ENCODE results near the gene CUL4B.

CUL4B gene

DNA sequence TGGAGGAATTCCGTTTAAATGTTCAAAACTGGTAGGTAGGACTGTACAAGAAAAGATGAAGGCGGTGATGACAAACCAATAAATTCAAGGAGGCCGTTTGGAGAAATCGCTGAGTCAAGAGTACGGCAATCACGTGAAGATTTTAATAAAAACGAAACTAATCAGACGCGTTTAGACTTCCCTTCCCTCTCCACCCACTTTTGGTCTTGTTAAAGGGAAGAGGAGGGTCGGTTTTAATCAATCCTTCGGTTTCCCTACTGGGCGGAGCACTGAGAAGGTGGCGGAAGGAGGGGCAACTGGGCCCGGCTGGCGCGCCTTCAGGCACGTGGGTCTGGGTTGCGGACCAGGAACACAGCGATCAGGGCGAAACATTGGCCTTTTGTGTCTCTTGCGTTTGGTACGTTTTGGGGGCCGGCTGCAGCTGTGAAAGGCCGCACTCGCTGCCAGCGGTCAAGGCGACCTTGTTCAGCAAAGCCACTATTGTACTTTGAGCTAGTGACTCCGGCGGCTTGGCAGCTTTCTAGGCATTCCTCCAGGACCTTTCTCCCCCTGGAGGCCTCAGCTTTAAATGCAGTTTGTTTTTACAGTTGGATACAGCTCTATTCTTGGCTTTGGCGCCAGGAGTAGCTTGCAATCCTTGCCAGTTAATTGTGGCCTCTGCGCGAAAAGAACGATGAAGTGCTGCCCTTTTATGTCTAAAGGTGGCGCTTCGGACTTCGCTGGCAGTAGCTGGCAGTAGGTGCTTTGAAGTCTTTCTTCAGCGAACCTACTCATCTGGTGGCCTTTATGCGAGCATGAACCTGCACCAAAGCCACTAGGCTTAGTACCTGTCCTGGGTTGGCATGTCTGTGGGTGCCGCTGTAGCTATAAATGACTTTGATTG is 74.9 kb downstream of the CUL4B start:
- no peak for TF ChIP-seq EZH2 (IDR thresholded peaks at IDR 0.05; ENCODE audit: borderline replicate concordance, low read length)
- TF ChIP-seq CTCF (IDR thresholded peaks at IDR 0.05; ENCODE audit: low read length), result peak; percentile 62; the same call in 1 of the 2 replicates
- H3K9me3 ChIP-seq (ENCODE audit: low read length), result no peaks in the 10 kb centered on the region
- H3K27ac ChIP-seq (ENCODE audit: low read depth, low read length, poor library complexity, severe bottlenecking), result peak overlapping the region; percentile 85
- peak overlapping the region; percentile 57 for H3K9ac ChIP-seq (ENCODE audit: low read length)
- peak overlapping the region; percentile 52 for H2AFZ ChIP-seq (ENCODE audit: low read length)
- H3K4me1 ChIP-seq (ENCODE audit: insufficient read depth, low read length, severe bottlenecking), result peaks cover 14% of the 10 kb centered on the region
- no peaks in the 10 kb centered on the region for H3K9me2 ChIP-seq (ENCODE audit: low read depth, low read length)
- H3K79me2 ChIP-seq (ENCODE audit: insufficient read depth, low read length), result no peaks in the 10 kb centered on the region
- no peaks in the 10 kb centered on the region for H4K20me1 ChIP-seq (ENCODE audit: insufficient read depth, low read length)
- H3K27me3 ChIP-seq (ENCODE audit: insufficient read depth, low read length), result no peaks in the 10 kb centered on the region
- peak overlapping the region; percentile 51 for H3K4me3 ChIP-seq (ENCODE audit: low read depth, low read length, poor library complexity, severe bottlenecking)
- H3K36me3 ChIP-seq (ENCODE audit: insufficient read depth, low read length), result no peaks in the 10 kb centered on the region
- H3K4me2 ChIP-seq (ENCODE audit: low read length), result peak overlapping the region; percentile 76
- no peaks in the 10 kb centered on the region for H3F3A ChIP-seq (ENCODE audit: insufficient read depth, low read length)

DNA sequence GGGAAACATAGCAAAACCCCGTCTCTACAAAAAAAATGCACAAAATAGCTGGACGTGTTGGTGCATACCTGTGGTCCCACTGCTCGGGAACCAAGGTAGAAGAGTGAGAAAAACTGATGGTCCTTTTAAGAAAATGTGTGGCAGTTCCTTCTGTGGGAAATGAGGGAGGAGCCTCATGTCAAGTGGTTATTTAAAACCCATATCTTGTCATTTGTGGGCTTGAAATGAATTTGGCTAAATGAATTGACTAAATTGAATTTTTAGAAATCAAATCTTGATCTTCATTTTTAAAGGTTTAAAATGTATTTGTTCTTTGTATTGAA is 75.5 kb downstream of the CUL4B start:
- Histone ChIP-seq H3K79me2 (ENCODE audit: insufficient read depth, low read length) (no peaks in the 10 kb centered on the region), H3K36me3 (ENCODE audit: insufficient read depth, low read length) (no peaks in the 10 kb centered on the region), H2AFZ (ENCODE audit: low read length) (peak overlapping the region; percentile 52), H3K9ac (ENCODE audit: low read length) (peak overlapping the region; percentile 57), H3K9me2 (ENCODE audit: low read depth, low read length) (no peaks in the 10 kb centered on the region), H3K4me2 (ENCODE audit: low read length) (peak overlapping the region; percentile 76), H3K27me3 (ENCODE audit: insufficient read depth, low read length) (no peaks in the 10 kb centered on the region), H3K9me3 (ENCODE audit: low read length) (no peaks in the 10 kb centered on the region), H4K20me1 (ENCODE audit: insufficient read depth, low read length) (no peaks in the 10 kb centered on the region), H3K4me1 (ENCODE audit: insufficient read depth, low read length, severe bottlenecking) (peaks cover 14% of the 10 kb centered on the region), H3K4me3 (ENCODE audit: low read depth, low read length, poor library complexity, severe bottlenecking) (peak overlapping the region; percentile 51), H3F3A (ENCODE audit: insufficient read depth, low read length) (no peaks in the 10 kb centered on the region), H3K27ac (ENCODE audit: low read depth, low read length, poor library complexity, severe bottlenecking) (peak overlapping the region; percentile 85)
- TF ChIP-seq CTCF (IDR thresholded peaks at IDR 0.05; ENCODE audit: low read length) (no peak), EZH2 (IDR thresholded peaks at IDR 0.05; ENCODE audit: borderline replicate concordance, low read length) (no peak)

DNA sequence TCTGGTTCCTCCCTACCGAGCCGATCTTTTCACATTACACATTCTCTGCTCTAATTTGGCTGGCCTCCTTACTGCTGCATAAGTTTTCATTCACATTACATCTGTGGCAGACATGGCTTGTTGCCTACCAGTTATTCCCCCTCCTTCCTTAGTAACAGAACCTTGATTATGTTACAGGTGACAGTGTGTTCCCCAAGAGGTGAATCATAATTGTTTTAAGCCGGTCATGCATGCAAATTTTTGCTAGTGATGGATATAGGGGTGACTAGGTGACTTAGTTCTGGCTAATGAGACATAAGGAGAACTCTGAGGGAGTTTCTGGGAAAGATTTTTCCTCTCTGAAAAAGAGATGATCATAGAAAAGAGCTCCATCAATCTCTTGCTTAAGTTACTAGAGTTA is 83.3 kb downstream of the CUL4B start:
- Histone ChIP-seq H3K4me3 (ENCODE audit: low read depth, low read length, poor library complexity, severe bottlenecking) (no peak overlapping the region), H3K9me2 (ENCODE audit: low read depth, low read length) (no peaks in the 10 kb centered on the region), H3K4me1 (ENCODE audit: insufficient read depth, low read length, severe bottlenecking) (no peaks in the 10 kb centered on the region), H3K27me3 (ENCODE audit: insufficient read depth, low read length) (no peaks in the 10 kb centered on the region), H3K36me3 (ENCODE audit: insufficient read depth, low read length) (no peaks in the 10 kb centered on the region), H3K79me2 (ENCODE audit: insufficient read depth, low read length) (no peaks in the 10 kb centered on the region), H3K27ac (ENCODE audit: low read depth, low read length, poor library complexity, severe bottlenecking) (no peak overlapping the region), H3K9me3 (ENCODE audit: low read length) (no peaks in the 10 kb centered on the region), H3F3A (ENCODE audit: insufficient read depth, low read length) (no peaks in the 10 kb centered on the region), H3K9ac (ENCODE audit: low read length) (no peak overlapping the region), H3K4me2 (ENCODE audit: low read length) (no peak overlapping the region), H4K20me1 (ENCODE audit: insufficient read depth, low read length) (no peaks in the 10 kb centered on the region), H2AFZ (ENCODE audit: low read length) (no peak overlapping the region)
- TF ChIP-seq CTCF (IDR thresholded peaks at IDR 0.05; ENCODE audit: low read length) (no peak), EZH2 (IDR thresholded peaks at IDR 0.05; ENCODE audit: borderline replicate concordance, low read length) (no peak)

All from OCI-LY1 (cell line).